ENCODE results near the gene P2RX5.

P2RX5 gene

GRCh38 chr17:3695723-3696411 lies at the start of gene P2RX5:
Gene P2RX5 (minus strand): TSS chr17:3696155. CDS start chr17:3696005, 150 bp downstream.
- peak within 1 kb of the TSS; percentile 60 for H3K4me3 ChIP-seq (ENCODE audit: low read depth, low read length)
- no peak for DNase-seq (ENCODE audit: low read depth, low spot score)
- ChIA-PET CTCF (interaction anchor here (0.7 to 2.0 kb wide), 6 partner anchors 13 to 150 kb away, joined by 3 to 5 read pairs (median 3); partner anchors contain the start of gene NCBP3), POLR2A (no interaction called here)
- TF ChIP-seq CTCF (IDR thresholded peaks at IDR 0.05; ENCODE audit: insufficient read depth, low read length, missing control alignments), result no peak

- no peak for TF ChIP-seq CTCF (IDR thresholded peaks at IDR 0.05; ENCODE audit: insufficient read depth, low read length, missing control alignments)
- ChIA-PET CTCF (interaction anchor here (2.2 to 10.1 kb wide), 2 partner anchors 8 to 101 kb away, joined by 8 to 122 read pairs; partner anchors contain the start of gene NCBP3), POLR2A (no interaction called here)
- DNase-seq (ENCODE audit: low read depth, low spot score), result no peak
- H3K4me3 ChIP-seq (ENCODE audit: low read depth, low read length), result no peak overlapping the region
Observed at GRCh38 chr17:3745071-3745470, 49.1 kb upstream of the P2RX5 start.

- POLR2A ChIA-PET, result no interaction called here
- CTCF ChIA-PET, result interaction anchor here (0.7 to 1.3 kb wide), 2 partner anchors 9 to 84 kb away, joined by 3 to 5 read pairs; no protein-coding TSS in a partner anchor
- no peak for TF ChIP-seq CTCF (IDR thresholded peaks at IDR 0.05; ENCODE audit: insufficient read depth, low read length, missing control alignments)
Observed at GRCh38 chr17:3744014-3744413, 48.1 kb upstream of the P2RX5 start.

GRCh38 chr17:3740611-3741073 lies 44.7 kb upstream of the P2RX5 start:
- CTCF ChIA-PET, result interaction anchor here (0.8 to 12.9 kb wide), 6 partner anchors 9 to 264 kb away, joined by 3 to 500 read pairs (median 156); partner anchors contain the start of gene NCBP3
- TF ChIP-seq CTCF (IDR thresholded peaks at IDR 0.05; ENCODE audit: insufficient read depth, low read length, missing control alignments), result no peak
- DNase-seq (ENCODE audit: low read depth, low spot score), result no peak
- no peak overlapping the region for H3K4me3 ChIP-seq (ENCODE audit: low read depth, low read length)
- POLR2A ChIA-PET, result no interaction called here

More at GRCh38 chr17:3744014-3744413, 48.1 kb upstream of the P2RX5 start:
- no peak for DNase-seq (ENCODE audit: low read depth, low spot score)
- H3K4me3 ChIP-seq (ENCODE audit: low read depth, low read length), result no peak overlapping the region

- DNase-seq (ENCODE audit: low read depth, low spot score), result no peak
- ChIA-PET CTCF (interaction anchor here (0.8 to 12.9 kb wide), 9 partner anchors 10 to 265 kb away, joined by 3 to 500 read pairs (median 88); partner anchors contain the start of genes HASPIN and NCBP3), POLR2A (no interaction called here)
- H3K4me3 ChIP-seq (ENCODE audit: low read depth, low read length), result no peak overlapping the region
- TF ChIP-seq CTCF (IDR thresholded peaks at IDR 0.05; ENCODE audit: insufficient read depth, low read length, missing control alignments), result no peak
Observed at GRCh38 chr17:3739422-3740124, 43.6 kb upstream of the P2RX5 start.

All from AG04449 (cell line).